ENCODE measurements around the gene AKAP13. TPM values are rescaled to one million over a fixed set of nuclear protein-coding genes. Genes with fewer than 3 reads are reported as not detected.
A peak's percentile ranks its signal among the peaks of the same experiment; 100 is the strongest.
"Not testable (repeated sequence)": the region's sequence is repeated elsewhere in the genome, so short reads cannot be mapped to it uniquely, and the experiment has no call there.

Gene AKAP13
- total and polyA plus RNA-seq, 3 donors from 2014 or later: 79.5 to 207 (median 187) TPM

DNA sequence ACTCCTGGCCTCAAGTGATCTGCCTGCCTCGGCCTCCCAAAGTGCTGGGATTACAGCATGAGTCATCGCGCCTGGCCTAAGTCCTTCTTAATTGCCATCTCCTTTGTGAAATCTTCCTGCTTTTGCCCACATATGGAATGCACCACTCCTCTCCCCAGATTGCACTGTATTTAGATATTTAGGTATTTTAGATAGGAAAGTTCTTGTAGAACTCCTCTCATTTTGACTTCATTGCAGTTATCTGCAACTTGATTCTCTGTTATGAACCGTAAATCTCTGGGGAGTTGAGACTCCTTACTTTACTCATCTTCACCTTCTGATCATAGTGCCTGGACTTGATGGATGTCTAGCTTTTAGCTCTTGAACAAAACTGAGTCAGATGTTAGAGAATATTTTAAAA lies 150.7 kb downstream of the AKAP13 start:
- Histone ChIP-seq H3K36me3 (ENCODE audit: low read depth, missing control alignments) (no peaks in the 10 kb centered on the region), H3K27ac (no peak overlapping the region), H3K4me1 (peaks cover 6% of the 10 kb centered on the region), H3K4me3 (no peak overlapping the region), H3K27me3 (no peaks in the 10 kb centered on the region), H3K9me3 (no peaks in the 10 kb centered on the region)
- TF ChIP-seq, protein P1, sequence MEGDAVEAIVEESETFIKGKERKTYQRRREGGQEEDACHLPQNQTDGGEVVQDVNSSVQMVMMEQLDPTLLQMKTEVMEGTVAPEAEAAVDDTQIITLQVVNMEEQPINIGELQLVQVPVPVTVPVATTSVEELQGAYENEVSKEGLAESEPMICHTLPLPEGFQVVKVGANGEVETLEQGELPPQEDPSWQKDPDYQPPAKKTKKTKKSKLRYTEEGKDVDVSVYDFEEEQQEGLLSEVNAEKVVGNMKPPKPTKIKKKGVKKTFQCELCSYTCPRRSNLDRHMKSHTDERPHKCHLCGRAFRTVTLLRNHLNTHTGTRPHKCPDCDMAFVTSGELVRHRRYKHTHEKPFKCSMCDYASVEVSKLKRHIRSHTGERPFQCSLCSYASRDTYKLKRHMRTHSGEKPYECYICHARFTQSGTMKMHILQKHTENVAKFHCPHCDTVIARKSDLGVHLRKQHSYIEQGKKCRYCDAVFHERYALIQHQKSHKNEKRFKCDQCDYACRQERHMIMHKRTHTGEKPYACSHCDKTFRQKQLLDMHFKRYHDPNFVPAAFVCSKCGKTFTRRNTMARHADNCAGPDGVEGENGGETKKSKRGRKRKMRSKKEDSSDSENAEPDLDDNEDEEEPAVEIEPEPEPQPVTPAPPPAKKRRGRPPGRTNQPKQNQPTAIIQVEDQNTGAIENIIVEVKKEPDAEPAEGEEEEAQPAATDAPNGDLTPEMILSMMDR (IDR thresholded peaks at IDR 0.05): no peak
- TF ChIP-seq POLR2A (IDR thresholded peaks at IDR 0.05): no peak
- intact Hi-C loops (cut with DNase I; ENCODE audit: low total_unique reads): no loop called here
- WGBS, 2 donors: 80 to 92% methylated on average over 4 of the region's 4 CpGs
- DNase-seq: no peak

DNA sequence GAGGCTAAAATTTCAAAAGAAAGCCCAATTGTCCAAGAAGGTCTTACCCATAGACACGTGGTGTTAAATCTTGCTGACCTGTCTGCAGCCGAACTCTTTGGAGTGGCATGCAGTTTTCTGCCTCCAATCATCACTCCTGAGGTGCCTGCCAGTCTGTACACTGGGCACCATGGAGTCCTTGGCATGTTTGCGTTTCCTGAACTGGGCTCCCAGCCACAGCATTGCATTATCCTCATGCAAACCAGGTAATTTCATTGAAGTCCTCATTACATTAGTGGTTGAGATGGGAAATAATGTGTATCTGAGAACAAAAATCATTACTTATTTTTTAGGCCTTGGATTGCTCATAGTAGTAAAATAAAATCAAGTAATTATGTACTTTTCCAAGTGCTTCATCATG lies 152.3 kb downstream of the AKAP13 start:
- H3K4me3 ChIP-seq: no peak overlapping the region
- DNase-seq: no peak
- TF ChIP-seq, protein P1 (IDR thresholded peaks at IDR 0.05): no peak
- TF ChIP-seq POLR2A (IDR thresholded peaks at IDR 0.05): no peak
- WGBS, 2 donors: 92 to 95% methylated on average over 3 of the region's 3 CpGs
- H3K27me3 ChIP-seq: no peaks in the 10 kb centered on the region
- H3K4me1 ChIP-seq: peaks cover 9% of the 10 kb centered on the region
- H3K9me3 ChIP-seq: no peaks in the 10 kb centered on the region
- intact Hi-C loops (cut with DNase I; ENCODE audit: low total_unique reads): no loop called here
- H3K27ac ChIP-seq: no peak overlapping the region
- no peaks in the 10 kb centered on the region for H3K36me3 ChIP-seq (ENCODE audit: low read depth, missing control alignments)

DNA sequence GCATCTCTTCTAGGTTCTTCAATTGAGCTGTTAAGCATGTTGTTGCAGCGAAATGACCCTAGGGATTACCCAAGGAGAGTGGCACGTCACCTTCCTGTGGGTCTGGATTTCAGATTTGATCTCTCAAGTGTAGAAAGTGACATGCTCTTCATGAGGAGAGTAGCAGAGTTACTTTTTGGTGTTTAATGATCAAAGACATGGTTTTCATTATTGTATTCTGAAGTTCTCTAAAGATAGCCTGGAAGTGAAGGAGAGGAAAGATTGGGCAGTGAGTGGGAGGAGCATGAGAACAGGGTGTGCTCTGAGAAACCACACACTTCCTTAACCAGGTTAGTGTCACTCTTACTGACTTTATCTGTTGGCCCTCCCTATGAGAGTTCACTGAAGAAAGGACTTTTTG lies 153.6 kb downstream of the AKAP13 start:
- DNase-seq: no peak
- H3K27me3 ChIP-seq: no peaks in the 10 kb centered on the region
- peaks cover 3% of the 10 kb centered on the region for H3K4me1 ChIP-seq
- intact Hi-C loops (cut with DNase I; ENCODE audit: low total_unique reads): no loop called here
- peak overlapping the region in 1 of 2 donors; percentile 22 for H3K27ac ChIP-seq
- 72 to 73% methylated on average over 2 of the region's 2 CpGs for WGBS, 2 donors
- H3K4me3 ChIP-seq: no peak overlapping the region
- no peaks in the 10 kb centered on the region for H3K36me3 ChIP-seq (ENCODE audit: low read depth, missing control alignments)
- no peaks in the 10 kb centered on the region for H3K9me3 ChIP-seq
- TF ChIP-seq, protein P1 (IDR thresholded peaks at IDR 0.05): no peak
- no peak for TF ChIP-seq POLR2A (IDR thresholded peaks at IDR 0.05)

DNA sequence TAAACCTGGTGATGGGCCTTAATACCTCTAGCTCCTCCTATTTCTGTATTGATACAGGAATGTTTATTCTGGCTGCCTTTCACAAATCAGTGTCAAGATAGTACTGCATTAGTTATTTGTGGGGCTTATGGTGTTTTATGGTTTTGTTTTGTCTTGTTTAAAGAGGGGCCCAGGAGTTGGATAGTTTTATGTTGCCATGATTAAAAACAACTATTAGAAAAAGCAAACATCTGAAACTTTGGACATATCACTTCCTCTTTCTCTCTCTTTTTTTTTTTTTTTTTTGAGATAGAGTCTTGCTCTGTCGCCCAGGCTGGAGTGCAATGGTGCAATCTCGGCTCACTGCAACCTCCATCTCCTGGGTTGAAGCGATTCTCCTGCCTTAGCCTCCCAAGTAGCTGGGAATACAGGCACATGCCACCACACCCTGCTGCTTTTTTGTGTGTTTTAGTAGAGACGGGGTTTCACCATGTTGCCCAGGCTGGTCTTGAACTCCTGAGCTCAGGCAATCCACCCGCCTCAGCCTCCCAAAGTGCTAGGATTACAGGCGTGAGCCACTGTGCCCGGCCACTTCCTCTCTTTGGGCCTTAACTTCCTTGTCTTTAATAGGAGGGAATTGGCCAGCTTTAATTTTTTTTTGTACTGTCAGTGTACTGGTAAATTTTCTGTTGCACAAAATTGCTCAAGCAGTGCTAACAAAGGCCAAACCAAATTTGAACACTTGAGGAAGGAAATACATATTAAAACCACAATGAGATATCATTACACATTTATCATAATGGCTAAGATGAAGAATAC lies 155.3 kb downstream of the AKAP13 start:
- H3K36me3 ChIP-seq (ENCODE audit: low read depth, missing control alignments); H3K27ac ChIP-seq; H3K4me1 ChIP-seq; H3K27me3 ChIP-seq; DNase-seq; intact Hi-C loops (cut with DNase I; ENCODE audit: low total_unique reads); H3K9me3 ChIP-seq; H3K4me3 ChIP-seq: not testable (repeated sequence)
- WGBS, 2 donors: 77 to 82% methylated on average over 7 of the region's 7 CpGs

DNA sequence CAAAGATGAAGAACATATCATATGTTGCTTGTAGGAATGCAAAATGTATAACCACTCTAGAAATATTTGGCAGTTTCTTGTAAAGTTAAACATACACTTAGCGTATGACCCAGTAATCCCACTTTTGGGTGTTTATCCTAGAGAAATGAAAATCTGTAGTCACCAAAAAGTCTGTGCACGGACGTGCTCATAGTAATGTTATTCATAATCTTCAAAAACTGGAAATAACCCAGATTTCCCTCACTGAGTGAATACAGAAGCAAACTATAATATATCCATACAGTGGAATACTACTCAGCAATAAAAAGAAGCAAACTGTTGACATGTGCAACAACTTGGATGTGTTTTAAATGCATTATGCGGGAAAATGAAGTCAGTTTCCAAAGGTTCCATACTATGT lies 155.9 kb downstream of the AKAP13 start:
- no peak for DNase-seq
- TF ChIP-seq, protein P1 (IDR thresholded peaks at IDR 0.05): no peak
- no peak for TF ChIP-seq POLR2A (IDR thresholded peaks at IDR 0.05)
- Histone ChIP-seq H3K4me3 (no peak overlapping the region), H3K27me3 (no peaks in the 10 kb centered on the region), H3K4me1 (peaks cover 3% of the 10 kb centered on the region), H3K27ac (no peak overlapping the region), H3K9me3 (no peaks in the 10 kb centered on the region), H3K36me3 (ENCODE audit: low read depth, missing control alignments) (no peaks in the 10 kb centered on the region)
- WGBS, 2 donors: 69 to 70% methylated on average over 4 of the region's 4 CpGs
- intact Hi-C loops (cut with DNase I; ENCODE audit: low total_unique reads): no loop called here

All from testis (tissue), 3 donors.